HEK293 (cell line): ENCODE data around the gene TPM2.

Experiments
- CTCF ChIA-PET: fragments of 350-600 bp; formaldehyde crosslinking; extraction: SDS; loops from one replicate; lab custom pipeline; 2021; ENCODE audit warnings: antibody characterized with exemption; lab: Yijun Ruan, JAX
- POLR2A ChIA-PET: fragments of 300-600 bp; formaldehyde crosslinking; extraction: SDS; loops from one replicate; lab custom pipeline; 2020; ENCODE audit warnings: antibody characterized with exemption, inconsistent platforms; lab: Yijun Ruan, JAX
- H3K27ac ChIP-seq: fragments of 200-500 bp; sonication (Bioruptor generic); 2 replicates; pipeline ENCODE4 v1.5.1; 2014; ENCODE audit warnings: low read depth, low read length, control low read depth, inconsistent platforms; ENCODE audit errors: extremely low read depth
- H3K36me3 ChIP-seq, 2 experiments: fragments of 200-500 bp in 1 of 2; sonication (Bioruptor generic) in 1 of 2; 1 replicate in 1 of 2; 2 replicates in 1 of 2; pipeline ENCODE4 v1.5.1; 2014 to 2017; ENCODE audit warnings: inconsistent platforms in 2 of 2, low read length in 2 of 2; ENCODE audit not compliant: control insufficient read depth in 2 of 2, insufficient read depth in 1 of 2
- H3K4me1 ChIP-seq: fragments of 200-500 bp; sonication (Bioruptor generic); 2 replicates; pipeline ENCODE4 v1.5.1; 2014; ENCODE audit warnings: mild to moderate bottlenecking, low read length, inconsistent platforms; ENCODE audit not compliant: control insufficient read depth, insufficient read depth
- H3K4me3 ChIP-seq: 2 replicates; pipeline ENCODE4 v1.5.1; 2011; ENCODE audit warnings: low read depth, mild to moderate bottlenecking, control low read depth, low read length, moderate library complexity
- H3K9me3 ChIP-seq: fragments of 200-500 bp; sonication (Bioruptor generic); 2 replicates; pipeline ENCODE4 v1.5.1; 2014; ENCODE audit warnings: low read depth, low read length, inconsistent platforms; ENCODE audit not compliant: control insufficient read depth, insufficient read depth
- GLI2 ChIP-seq: fragments of 450-650 bp; formaldehyde crosslinking; IDR thresholded peaks from 2 replicates; pipeline ENCODE4; 2017; ENCODE audit warnings: missing biosample characterization, missing genetic modification characterization, low read depth, borderline replicate concordance
- REPIN1 ChIP-seq: fragments of 450-650 bp; formaldehyde crosslinking; IDR thresholded peaks from 2 replicates; pipeline ENCODE4 v1.5.1; 2017; ENCODE audit warnings: missing biosample characterization, missing genetic modification characterization, low read depth
- TCF7L2 ChIP-seq: IDR thresholded peaks from 2 replicates; pipeline ENCODE4 v1.6.1; 2011; ENCODE audit warnings: low read depth, mild to moderate bottlenecking, inconsistent platforms, low read length, moderate library complexity, borderline replicate concordance
- ZNF10 ChIP-seq: fragments of 450-650 bp; formaldehyde crosslinking; IDR thresholded peaks from 2 replicates; pipeline ENCODE4 v1.5.1; 2017; ENCODE audit warnings: missing biosample characterization, missing genetic modification characterization
- ZNF112 ChIP-seq: fragments of 450-650 bp; formaldehyde crosslinking; IDR thresholded peaks from 2 replicates; pipeline ENCODE4 v1.5.0; 2017; ENCODE audit warnings: missing biosample characterization, missing genetic modification characterization
- ZNF174 ChIP-seq: fragments of 450-650 bp; formaldehyde crosslinking; IDR thresholded peaks from 2 replicates; pipeline ENCODE4 v1.5.0; 2017; ENCODE audit warnings: missing biosample characterization, mild to moderate bottlenecking, missing genetic modification characterization
- ZNF2 ChIP-seq: fragments of 450-650 bp; formaldehyde crosslinking; IDR thresholded peaks from 2 replicates; pipeline ENCODE4 v1.5.1; 2016; ENCODE audit warnings: missing biosample characterization, missing genetic modification characterization
- ZNF433 ChIP-seq: fragments of 450-650 bp; formaldehyde crosslinking; IDR thresholded peaks from 2 replicates; pipeline ENCODE4 v1.5.1; 2016; ENCODE audit warnings: missing biosample characterization, missing genetic modification characterization, low read depth
- ZNF513 ChIP-seq: fragments of 450-650 bp; IDR thresholded peaks from 2 replicates; pipeline ENCODE4 v1.5.1; 2018; ENCODE audit warnings: missing biosample characterization, missing genetic modification characterization
- ZNF544 ChIP-seq: fragments of 450-650 bp; formaldehyde crosslinking; IDR thresholded peaks from 2 replicates; pipeline ENCODE4 v1.5.0; 2017; ENCODE audit warnings: missing biosample characterization, missing genetic modification characterization
- ZNF585B ChIP-seq: fragments of 450-650 bp; formaldehyde crosslinking; IDR thresholded peaks from 2 replicates; pipeline ENCODE4 v1.5.1; 2016; ENCODE audit warnings: missing biosample characterization, missing genetic modification characterization
- ZNF792 ChIP-seq: fragments of 450-650 bp; formaldehyde crosslinking; IDR thresholded peaks from 2 replicates; pipeline ENCODE4 v1.5.1; 2016; ENCODE audit warnings: missing biosample characterization, missing genetic modification characterization
- TF ChIP-seq, protein P1 (sequence below): fragments of 450-650 bp; formaldehyde crosslinking; IDR thresholded peaks from 2 replicates; pipeline ENCODE4 v1.5.1; 2016; ENCODE audit warnings: missing biosample characterization, missing genetic modification characterization, borderline replicate concordance
- TF ChIP-seq, protein P2 (sequence below): fragments of 450-650 bp; formaldehyde crosslinking; IDR thresholded peaks from 2 replicates; pipeline ENCODE4 v1.5.1; 2016; ENCODE audit warnings: missing biosample characterization, missing genetic modification characterization

TPM2 gene

DNA sequence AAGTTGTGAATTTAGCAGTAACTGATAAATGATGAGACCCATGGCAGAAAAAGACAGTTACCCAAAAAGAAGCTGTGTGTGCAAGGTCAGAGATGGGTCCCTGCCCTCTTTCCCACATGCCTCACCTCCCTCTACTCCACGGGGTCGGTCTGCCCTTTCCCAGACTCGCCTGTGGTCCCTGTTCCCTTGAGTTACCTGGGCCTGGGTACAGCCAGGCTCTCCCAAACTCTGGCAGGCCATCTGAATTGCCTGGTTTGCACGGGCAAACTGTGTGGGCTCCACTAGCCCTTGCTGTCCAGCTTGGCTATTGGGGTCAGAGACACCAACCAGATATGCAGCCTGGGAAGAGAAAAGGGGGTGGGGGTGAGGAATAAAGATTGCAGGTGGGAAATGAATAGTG, 18.4 kb upstream of the TPM2 start (continued):
- no peak for TF ChIP-seq ZNF433
- no peak for TF ChIP-seq ZNF544 (tag by site-specific recombination)
- TF ChIP-seq, protein P1, sequence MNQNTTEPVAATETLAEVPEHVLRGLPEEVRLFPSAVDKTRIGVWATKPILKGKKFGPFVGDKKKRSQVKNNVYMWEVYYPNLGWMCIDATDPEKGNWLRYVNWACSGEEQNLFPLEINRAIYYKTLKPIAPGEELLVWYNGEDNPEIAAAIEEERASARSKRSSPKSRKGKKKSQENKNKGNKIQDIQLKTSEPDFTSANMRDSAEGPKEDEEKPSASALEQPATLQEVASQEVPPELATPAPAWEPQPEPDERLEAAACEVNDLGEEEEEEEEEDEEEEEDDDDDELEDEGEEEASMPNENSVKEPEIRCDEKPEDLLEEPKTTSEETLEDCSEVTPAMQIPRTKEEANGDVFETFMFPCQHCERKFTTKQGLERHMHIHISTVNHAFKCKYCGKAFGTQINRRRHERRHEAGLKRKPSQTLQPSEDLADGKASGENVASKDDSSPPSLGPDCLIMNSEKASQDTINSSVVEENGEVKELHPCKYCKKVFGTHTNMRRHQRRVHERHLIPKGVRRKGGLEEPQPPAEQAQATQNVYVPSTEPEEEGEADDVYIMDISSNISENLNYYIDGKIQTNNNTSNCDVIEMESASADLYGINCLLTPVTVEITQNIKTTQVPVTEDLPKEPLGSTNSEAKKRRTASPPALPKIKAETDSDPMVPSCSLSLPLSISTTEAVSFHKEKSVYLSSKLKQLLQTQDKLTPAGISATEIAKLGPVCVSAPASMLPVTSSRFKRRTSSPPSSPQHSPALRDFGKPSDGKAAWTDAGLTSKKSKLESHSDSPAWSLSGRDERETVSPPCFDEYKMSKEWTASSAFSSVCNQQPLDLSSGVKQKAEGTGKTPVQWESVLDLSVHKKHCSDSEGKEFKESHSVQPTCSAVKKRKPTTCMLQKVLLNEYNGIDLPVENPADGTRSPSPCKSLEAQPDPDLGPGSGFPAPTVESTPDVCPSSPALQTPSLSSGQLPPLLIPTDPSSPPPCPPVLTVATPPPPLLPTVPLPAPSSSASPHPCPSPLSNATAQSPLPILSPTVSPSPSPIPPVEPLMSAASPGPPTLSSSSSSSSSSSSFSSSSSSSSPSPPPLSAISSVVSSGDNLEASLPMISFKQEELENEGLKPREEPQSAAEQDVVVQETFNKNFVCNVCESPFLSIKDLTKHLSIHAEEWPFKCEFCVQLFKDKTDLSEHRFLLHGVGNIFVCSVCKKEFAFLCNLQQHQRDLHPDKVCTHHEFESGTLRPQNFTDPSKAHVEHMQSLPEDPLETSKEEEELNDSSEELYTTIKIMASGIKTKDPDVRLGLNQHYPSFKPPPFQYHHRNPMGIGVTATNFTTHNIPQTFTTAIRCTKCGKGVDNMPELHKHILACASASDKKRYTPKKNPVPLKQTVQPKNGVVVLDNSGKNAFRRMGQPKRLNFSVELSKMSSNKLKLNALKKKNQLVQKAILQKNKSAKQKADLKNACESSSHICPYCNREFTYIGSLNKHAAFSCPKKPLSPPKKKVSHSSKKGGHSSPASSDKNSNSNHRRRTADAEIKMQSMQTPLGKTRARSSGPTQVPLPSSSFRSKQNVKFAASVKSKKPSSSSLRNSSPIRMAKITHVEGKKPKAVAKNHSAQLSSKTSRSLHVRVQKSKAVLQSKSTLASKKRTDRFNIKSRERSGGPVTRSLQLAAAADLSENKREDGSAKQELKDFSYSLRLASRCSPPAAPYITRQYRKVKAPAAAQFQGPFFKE (tag by site-specific recombination), result no peak
- TF ChIP-seq ZNF112 (tag by site-specific recombination), result no peak
- TF ChIP-seq GLI2 (tag by site-specific recombination), result no peak
- no peak for TF ChIP-seq ZNF585B (tag by site-specific recombination)
- no peak for TF ChIP-seq ZNF513 (tag by site-specific recombination)

DNA sequence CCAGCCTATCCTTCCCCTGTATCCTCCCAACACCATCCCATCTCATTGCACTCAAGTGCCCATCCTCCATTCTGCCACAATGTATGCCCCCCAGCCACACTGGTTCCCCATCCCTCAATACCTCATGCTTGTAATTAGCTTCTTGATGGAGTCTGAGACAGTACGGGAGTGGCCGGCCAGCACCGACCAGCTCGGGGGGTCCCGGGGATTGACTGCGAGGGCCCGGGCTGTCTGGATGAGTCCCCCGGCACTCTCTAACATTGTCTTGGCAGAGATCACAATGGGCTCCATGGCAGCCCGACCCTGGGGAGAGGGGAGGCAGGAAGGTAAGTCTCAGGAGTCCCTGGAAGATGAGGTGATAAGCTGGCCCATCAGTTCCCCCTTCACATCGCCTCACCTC, 17.2 kb upstream of the TPM2 start:
- CTCF ChIA-PET, result interaction anchor here (0.9 to 6.4 kb wide), 4 partner anchors 10 to 61 kb away, joined by 3 to 47 read pairs (median 4); no protein-coding TSS in a partner anchor
- no peaks in the 10 kb centered on the region for H3K9me3 ChIP-seq
- H3K27ac ChIP-seq, result no peak overlapping the region
- peaks cover 25 to 94% of the 10 kb centered on the region in 2 experiments for H3K36me3 ChIP-seq
- H3K4me1 ChIP-seq, result no peaks in the 10 kb centered on the region
- POLR2A ChIA-PET, result interaction anchor here (1.8 kb wide), 1 partner anchor 25 kb away, joined by 4 read pairs; the partner anchor contains the start of genes CREB3 and TLN1
- TF ChIP-seq ZNF2 (tag by site-specific recombination) (no peak), REPIN1 (no peak), ZNF792 (tag by site-specific recombination) (no peak)
- TF ChIP-seq, protein P2, sequence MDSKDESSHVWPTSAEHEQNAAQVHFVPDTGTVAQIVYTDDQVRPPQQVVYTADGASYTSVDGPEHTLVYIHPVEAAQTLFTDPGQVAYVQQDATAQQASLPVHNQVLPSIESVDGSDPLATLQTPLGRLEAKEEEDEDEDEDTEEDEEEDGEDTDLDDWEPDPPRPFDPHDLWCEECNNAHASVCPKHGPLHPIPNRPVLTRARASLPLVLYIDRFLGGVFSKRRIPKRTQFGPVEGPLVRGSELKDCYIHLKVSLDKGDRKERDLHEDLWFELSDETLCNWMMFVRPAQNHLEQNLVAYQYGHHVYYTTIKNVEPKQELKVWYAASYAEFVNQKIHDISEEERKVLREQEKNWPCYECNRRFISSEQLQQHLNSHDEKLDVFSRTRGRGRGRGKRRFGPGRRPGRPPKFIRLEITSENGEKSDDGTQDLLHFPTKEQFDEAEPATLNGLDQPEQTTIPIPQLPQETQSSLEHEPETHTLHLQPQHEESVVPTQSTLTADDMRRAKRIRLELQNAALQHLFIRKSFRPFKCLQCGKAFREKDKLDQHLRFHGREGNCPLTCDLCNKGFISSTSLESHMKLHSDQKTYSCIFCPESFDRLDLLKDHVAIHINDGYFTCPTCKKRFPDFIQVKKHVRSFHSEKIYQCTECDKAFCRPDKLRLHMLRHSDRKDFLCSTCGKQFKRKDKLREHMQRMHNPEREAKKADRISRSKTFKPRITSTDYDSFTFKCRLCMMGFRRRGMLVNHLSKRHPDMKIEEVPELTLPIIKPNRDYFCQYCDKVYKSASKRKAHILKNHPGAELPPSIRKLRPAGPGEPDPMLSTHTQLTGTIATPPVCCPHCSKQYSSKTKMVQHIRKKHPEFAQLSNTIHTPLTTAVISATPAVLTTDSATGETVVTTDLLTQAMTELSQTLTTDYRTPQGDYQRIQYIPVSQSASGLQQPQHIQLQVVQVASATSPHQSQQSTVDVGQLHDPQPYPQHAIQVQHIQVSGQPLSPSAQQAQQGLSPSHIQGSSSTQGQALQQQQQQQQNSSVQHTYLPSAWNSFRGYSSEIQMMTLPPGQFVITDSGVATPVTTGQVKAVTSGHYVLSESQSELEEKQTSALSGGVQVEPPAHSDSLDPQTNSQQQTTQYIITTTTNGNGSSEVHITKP, result no peak
- H3K4me3 ChIP-seq, result no peak overlapping the region

- Histone ChIP-seq H3K36me3 (peaks cover 35 to 94% of the 10 kb centered on the region in 2 experiments), H3K27ac (no peak overlapping the region)
- CTCF ChIA-PET, result interaction anchor here (0.9 to 1.5 kb wide), 6 partner anchors 9 to 176 kb away, joined by 3 to 6 read pairs (median 4); no protein-coding TSS in a partner anchor
- TF ChIP-seq ZNF10 (tag by site-specific recombination), result no peak
- no peak for TF ChIP-seq TCF7L2
- no peak for TF ChIP-seq ZNF174 (tag by site-specific recombination)
- TF ChIP-seq, protein P2, result no peak
Observed at GRCh38 chr9:35705836-35706430, 16.2 kb upstream of the TPM2 start.

More at GRCh38 chr9:35705836-35706430, 16.2 kb upstream of the TPM2 start:
- no peaks in the 10 kb centered on the region for H3K4me1 ChIP-seq
- POLR2A ChIA-PET, result interaction anchor here (0.6 to 1.8 kb wide), 3 partner anchors 11 to 58 kb away, joined by 3 to 4 read pairs (median 3); partner anchors contain the start of genes CREB3 and TLN1
- H3K4me3 ChIP-seq, result no peak overlapping the region
- no peaks in the 10 kb centered on the region for H3K9me3 ChIP-seq
